HL-60 (cell line): ENCODE results near the gene HOXA11.

Experiments used
- DNase-seq, 2 experiments: peaks; one replicate each; pipeline ENCODE4 v3.0.0-alpha.2; 2010 to 2020; ENCODE audit warnings: low read depth in 1 of 2, low spot score in 1 of 2
- H3K27ac ChIP-seq: fragments of 250-450 bp; sonication (Bioruptor Pico); replicated peaks from 2 replicates; pipeline ENCODE4 v1.5.1; 2020; ENCODE audit warnings: mild to moderate bottlenecking, moderate library complexity
- H3K27me3 ChIP-seq: fragments of 250-450 bp; sonication (Bioruptor Pico); 2 replicates; pipeline ENCODE4 v1.5.1; 2021; ENCODE audit warnings: mild to moderate bottlenecking, moderate library complexity; ENCODE audit not compliant: insufficient read depth, poor library complexity, severe bottlenecking
- H3K4me3 ChIP-seq: replicated peaks from 2 replicates; pipeline ENCODE4 v1.5.1; 2011; ENCODE audit warnings: mild to moderate bottlenecking, control low read depth, low read length; ENCODE audit not compliant: insufficient read depth
- CTCF ChIP-seq: IDR thresholded peaks from one replicate; pipeline ENCODE4 v1.5.1; 2011; ENCODE audit warnings: low read length, control low read depth, inconsistent platforms; ENCODE audit not compliant: insufficient read depth
- GABPA ChIP-seq: IDR thresholded peaks from 2 replicates; pipeline ENCODE4 v1.6.1; 2012; ENCODE audit warnings: low read depth
- POLR2AphosphoS5 ChIP-seq: IDR thresholded peaks from 2 replicates; pipeline ENCODE4 v1.6.1; 2012; ENCODE audit warnings: low read depth
- SPI1 ChIP-seq: IDR thresholded peaks from 2 replicates; pipeline ENCODE4 v1.6.1; 2012; ENCODE audit warnings: low read depth, mild to moderate bottlenecking, borderline replicate concordance
- TF ChIP-seq, protein P1 (sequence below): IDR thresholded peaks from 2 replicates; pipeline ENCODE4 v1.6.1; 2012; ENCODE audit warnings: low read depth; ENCODE audit not compliant: insufficient replicate concordance

The HOXA11 gene

GRCh38 chr7:27181795-27182275 lies 3.2 kb downstream of the HOXA11 start:
- peaks cover 50% of the 10 kb centered on the region for H3K27me3 ChIP-seq
- DNase-seq: no peak
- H3K4me3 ChIP-seq: no peak overlapping the region
- H3K27ac ChIP-seq: no peak overlapping the region
- TF ChIP-seq CTCF: no peak
- no peak for TF ChIP-seq POLR2AphosphoS5

DNA sequence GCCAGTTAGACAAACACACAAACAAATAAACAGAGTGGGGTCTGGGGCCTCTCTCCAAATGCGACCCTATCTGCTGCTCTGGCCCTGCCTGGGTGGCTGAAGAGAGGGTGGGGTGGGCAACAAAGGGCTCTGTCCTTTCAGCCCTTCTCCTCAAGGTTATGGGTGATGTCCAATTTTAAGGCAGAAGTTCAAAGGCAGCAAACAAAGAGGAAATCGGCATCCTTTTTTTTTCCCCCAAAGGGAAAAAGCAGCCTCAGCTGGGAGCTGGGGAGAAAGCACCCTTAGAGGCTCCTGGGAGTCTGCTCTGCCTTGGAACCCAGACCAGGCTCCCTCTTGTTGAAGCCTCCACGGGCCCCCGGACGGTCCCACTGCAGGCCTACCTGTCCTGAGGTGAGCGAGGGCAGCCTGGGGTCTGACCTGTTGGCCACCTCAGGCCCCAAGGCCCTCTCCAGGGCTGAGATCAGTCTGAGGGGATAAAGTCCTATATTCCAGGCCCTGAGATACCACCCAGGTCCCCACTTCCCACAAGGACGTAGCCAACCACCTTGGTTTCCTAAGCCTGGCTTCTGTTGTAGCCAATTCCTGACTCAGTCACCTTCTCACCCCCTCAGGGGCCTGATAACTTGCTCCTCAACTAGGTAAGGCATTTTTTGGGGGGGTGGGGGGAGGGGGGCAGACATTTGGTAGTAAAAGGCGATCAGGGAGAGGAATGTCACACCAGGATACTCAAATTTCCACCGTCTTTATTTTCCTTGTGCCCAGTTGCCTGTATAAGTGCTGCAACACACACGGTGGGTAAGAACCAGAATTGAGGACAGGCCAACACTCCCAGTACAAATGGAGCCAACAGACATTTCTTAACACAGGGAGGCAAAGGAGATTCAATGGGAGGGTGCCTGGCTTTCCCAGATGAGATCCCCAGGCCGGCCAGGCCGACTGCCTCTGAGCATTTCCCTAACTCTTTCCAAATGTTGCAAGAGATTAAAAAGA lies 4.3 kb downstream of the HOXA11 start:
- no peak overlapping the region for H3K27ac ChIP-seq
- peaks cover 42% of the 10 kb centered on the region for H3K27me3 ChIP-seq
- DNase-seq: no peak
- no peak overlapping the region for H3K4me3 ChIP-seq
- TF ChIP-seq, protein P1, sequence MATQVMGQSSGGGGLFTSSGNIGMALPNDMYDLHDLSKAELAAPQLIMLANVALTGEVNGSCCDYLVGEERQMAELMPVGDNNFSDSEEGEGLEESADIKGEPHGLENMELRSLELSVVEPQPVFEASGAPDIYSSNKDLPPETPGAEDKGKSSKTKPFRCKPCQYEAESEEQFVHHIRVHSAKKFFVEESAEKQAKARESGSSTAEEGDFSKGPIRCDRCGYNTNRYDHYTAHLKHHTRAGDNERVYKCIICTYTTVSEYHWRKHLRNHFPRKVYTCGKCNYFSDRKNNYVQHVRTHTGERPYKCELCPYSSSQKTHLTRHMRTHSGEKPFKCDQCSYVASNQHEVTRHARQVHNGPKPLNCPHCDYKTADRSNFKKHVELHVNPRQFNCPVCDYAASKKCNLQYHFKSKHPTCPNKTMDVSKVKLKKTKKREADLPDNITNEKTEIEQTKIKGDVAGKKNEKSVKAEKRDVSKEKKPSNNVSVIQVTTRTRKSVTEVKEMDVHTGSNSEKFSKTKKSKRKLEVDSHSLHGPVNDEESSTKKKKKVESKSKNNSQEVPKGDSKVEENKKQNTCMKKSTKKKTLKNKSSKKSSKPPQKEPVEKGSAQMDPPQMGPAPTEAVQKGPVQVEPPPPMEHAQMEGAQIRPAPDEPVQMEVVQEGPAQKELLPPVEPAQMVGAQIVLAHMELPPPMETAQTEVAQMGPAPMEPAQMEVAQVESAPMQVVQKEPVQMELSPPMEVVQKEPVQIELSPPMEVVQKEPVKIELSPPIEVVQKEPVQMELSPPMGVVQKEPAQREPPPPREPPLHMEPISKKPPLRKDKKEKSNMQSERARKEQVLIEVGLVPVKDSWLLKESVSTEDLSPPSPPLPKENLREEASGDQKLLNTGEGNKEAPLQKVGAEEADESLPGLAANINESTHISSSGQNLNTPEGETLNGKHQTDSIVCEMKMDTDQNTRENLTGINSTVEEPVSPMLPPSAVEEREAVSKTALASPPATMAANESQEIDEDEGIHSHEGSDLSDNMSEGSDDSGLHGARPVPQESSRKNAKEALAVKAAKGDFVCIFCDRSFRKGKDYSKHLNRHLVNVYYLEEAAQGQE: no peak
- TF ChIP-seq CTCF (no peak), GABPA (no peak), POLR2AphosphoS5 (no peak), SPI1 (no peak)

GRCh38 chr7:27179503-27180430 lies 5.3 kb downstream of the HOXA11 start:
- Histone ChIP-seq H3K4me3 (no peak overlapping the region), H3K27ac (no peak overlapping the region), H3K27me3 (peaks cover 42% of the 10 kb centered on the region)
- TF ChIP-seq SPI1: no peak
- peak; percentile 68 for TF ChIP-seq CTCF
- peak in 1 of 2 experiments; percentile 53 for DNase-seq

DNA sequence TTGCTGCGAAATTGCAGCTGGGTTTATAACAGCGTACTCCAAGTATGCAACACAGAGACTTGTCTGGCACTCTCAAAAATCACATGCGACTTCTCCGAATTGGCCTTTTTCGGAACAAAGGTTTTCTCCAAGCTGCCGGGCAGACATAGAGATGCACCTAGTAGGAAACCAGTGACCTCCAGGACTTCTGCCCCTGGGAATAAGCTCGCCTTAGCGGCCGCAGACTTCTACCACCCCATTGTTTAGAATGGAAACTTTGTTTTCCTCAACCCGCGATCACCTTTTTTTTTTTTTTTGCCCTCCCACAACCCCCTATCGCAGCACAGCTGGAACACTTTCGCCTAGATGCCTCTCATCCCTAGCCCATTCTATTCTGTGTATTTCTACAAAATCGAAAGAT lies 6.0 kb downstream of the HOXA11 start:
- Histone ChIP-seq H3K27ac (no peak overlapping the region), H3K27me3 (peaks cover 47% of the 10 kb centered on the region), H3K4me3 (no peak overlapping the region)
- no peak for DNase-seq
- TF ChIP-seq SPI1 (no peak), POLR2AphosphoS5 (no peak), GABPA (no peak), CTCF (no peak)
- TF ChIP-seq, protein P1: no peak
